Measurements from ENCODE around the gene CLIC5.

CLIC5 gene

GRCh38 chr6:45881705-45882467, 133.8 kb downstream of the CLIC5 start:
- no peak for DNase-seq

GRCh38 chr6:45880676-45881075, 135.0 kb downstream of the CLIC5 start:
- no peak for DNase-seq

- no peak for DNase-seq
These were observed 135.5 kb downstream of the CLIC5 start for GRCh38 chr6:45880159-45880558.

- DNase-seq = no peak
These were observed 137.6 kb downstream of the CLIC5 start for GRCh38 chr6:45877970-45878590.

- DNase-seq = no peak
These were observed 142.8 kb downstream of the CLIC5 start for GRCh38 chr6:45872827-45873365.

- no peak for DNase-seq
These were observed 145.1 kb downstream of the CLIC5 start for GRCh38 chr6:45870531-45870930.

- DNase-seq = no peak
These were observed 151.0 kb downstream of the CLIC5 start for GRCh38 chr6:45864651-45865050.

GRCh38 chr6:45858691-45859090, 157.0 kb downstream of the CLIC5 start:
- no peak for DNase-seq

- DNase-seq = no peak
These were observed 157.8 kb downstream of the CLIC5 start for GRCh38 chr6:45857827-45858226.

GRCh38 chr6:45855642-45856394, 159.8 kb downstream of the CLIC5 start:
- DNase-seq = no peak

GRCh38 chr6:45854149-45854742, 161.4 kb downstream of the CLIC5 start:
- DNase-seq = no peak

GRCh38 chr6:45851034-45851400, 164.6 kb downstream of the CLIC5 start:
- DNase-seq = no peak

- no peak for DNase-seq
These were observed 165.2 kb downstream of the CLIC5 start for GRCh38 chr6:45850378-45851033.

GRCh38 chr6:45845567-45845966, 170.1 kb downstream of the CLIC5 start:
- DNase-seq = no peak

GRCh38 chr6:45844986-45845385, 170.7 kb downstream of the CLIC5 start:
- no peak for DNase-seq

- DNase-seq = no peak
These were observed 171.7 kb downstream of the CLIC5 start for GRCh38 chr6:45843848-45844521.

GRCh38 chr6:45841062-45841461, 174.6 kb downstream of the CLIC5 start:
- no peak for DNase-seq

GRCh38 chr6:45838996-45839395, 176.7 kb downstream of the CLIC5 start:
- DNase-seq = no peak

GRCh38 chr6:45838451-45838850, 177.2 kb downstream of the CLIC5 start:
- no peak for DNase-seq

- no peak for DNase-seq
These were observed 178.0 kb downstream of the CLIC5 start for GRCh38 chr6:45837541-45838200.

- DNase-seq = no peak
These were observed 178.7 kb downstream of the CLIC5 start for GRCh38 chr6:45836984-45837383.

GRCh38 chr6:45836438-45836824, 179.2 kb downstream of the CLIC5 start:
- DNase-seq = no peak

Data from CD4-positive, alpha-beta T cell treated with Interleukin-4 for 4 hours (primary cell).